ENCODE results near the gene ERC2.

The ERC2 gene

GRCh38 chr3:56060521-56061278 is 407.6 kb downstream of the ERC2 start:
- no peak for DNase-seq (ENCODE audit: low read depth)
- no peak overlapping the region for H3K4me3 ChIP-seq (ENCODE audit: low read length)
- no peak for TF ChIP-seq CTCF (conservative IDR thresholded peaks at IDR 0.05; ENCODE audit: low read length)

DNA sequence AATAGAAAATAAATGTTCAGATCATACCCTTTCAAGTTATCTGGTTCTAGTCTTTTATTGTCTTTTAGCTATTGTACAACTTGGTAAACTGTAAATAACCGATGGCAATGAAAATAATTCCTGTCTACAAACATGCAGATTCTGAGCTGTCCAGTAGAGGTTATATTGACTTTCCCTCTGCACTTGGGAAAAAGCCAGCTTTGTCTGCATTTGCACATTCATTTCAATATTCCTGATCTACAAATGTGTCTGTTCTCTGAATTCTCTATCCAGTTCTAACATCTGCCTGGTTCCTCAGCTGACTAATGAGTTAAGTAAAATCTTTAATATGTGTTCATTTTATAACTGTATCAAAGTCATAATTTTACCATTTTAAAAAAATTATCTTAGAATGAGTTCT is 408.5 kb downstream of the ERC2 start:
- no peak for DNase-seq (ENCODE audit: low read depth)
- no peak overlapping the region for H3K4me3 ChIP-seq (ENCODE audit: low read length)
- TF ChIP-seq CTCF (conservative IDR thresholded peaks at IDR 0.05; ENCODE audit: low read length), result no peak

GRCh38 chr3:56055951-56056350 is 412.3 kb downstream of the ERC2 start:
- no peak overlapping the region for H3K4me3 ChIP-seq (ENCODE audit: low read length)
- no peak for TF ChIP-seq CTCF (conservative IDR thresholded peaks at IDR 0.05; ENCODE audit: low read length)
- DNase-seq (ENCODE audit: low read depth), result no peak

DNA sequence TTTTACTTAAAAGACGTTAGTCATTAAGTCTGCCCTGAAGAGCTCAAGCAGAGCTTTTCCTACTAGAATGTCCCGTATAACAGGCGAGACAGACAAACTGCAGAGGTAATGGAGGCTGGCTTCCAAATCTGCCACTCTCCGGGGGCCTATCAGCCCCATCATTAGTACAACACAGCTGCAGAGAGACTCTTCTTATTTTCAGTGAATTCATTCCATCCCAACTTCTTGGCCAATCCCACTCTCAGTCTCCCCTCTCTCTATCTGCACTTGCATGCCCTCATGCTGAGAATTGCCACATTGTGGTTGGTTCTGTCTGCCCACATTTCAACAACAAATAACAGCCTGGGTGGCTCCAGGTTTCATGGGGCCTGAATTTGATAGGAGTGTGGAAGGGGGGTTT is 412.7 kb downstream of the ERC2 start:
- H3K4me3 ChIP-seq (ENCODE audit: low read length), result no peak overlapping the region
- no peak for DNase-seq (ENCODE audit: low read depth)
- no peak for TF ChIP-seq CTCF (conservative IDR thresholded peaks at IDR 0.05; ENCODE audit: low read length)

GRCh38 chr3:56054844-56055243 is 413.4 kb downstream of the ERC2 start:
- H3K4me3 ChIP-seq (ENCODE audit: low read length), result no peak overlapping the region
- TF ChIP-seq CTCF (conservative IDR thresholded peaks at IDR 0.05; ENCODE audit: low read length), result no peak
- no peak for DNase-seq (ENCODE audit: low read depth)

DNA sequence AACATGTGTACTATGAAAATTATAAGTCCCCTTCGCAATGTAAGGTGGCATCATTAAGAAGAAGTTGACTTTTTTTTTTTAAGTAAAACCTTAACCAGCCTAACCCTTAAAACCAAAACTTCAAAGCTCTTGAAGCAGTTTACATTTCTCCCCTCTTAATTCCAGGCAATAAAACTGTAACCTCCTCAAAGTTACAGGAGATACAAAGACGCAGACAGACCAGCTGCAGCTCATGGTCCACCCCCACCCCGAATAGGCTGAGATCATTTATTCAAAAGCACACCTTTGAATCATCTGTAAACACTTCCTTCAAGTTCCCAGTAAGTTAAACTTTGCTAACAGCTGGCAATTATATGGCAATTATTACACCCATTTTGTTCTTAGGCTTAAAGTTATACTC is 414.5 kb downstream of the ERC2 start:
- no peak overlapping the region for H3K4me3 ChIP-seq (ENCODE audit: low read length)
- no peak for TF ChIP-seq CTCF (conservative IDR thresholded peaks at IDR 0.05; ENCODE audit: low read length)
- DNase-seq (ENCODE audit: low read depth), result no peak

- DNase-seq (ENCODE audit: low read depth), result no peak
- no peak for TF ChIP-seq CTCF (conservative IDR thresholded peaks at IDR 0.05; ENCODE audit: low read length)
- no peak overlapping the region for H3K4me3 ChIP-seq (ENCODE audit: low read length)
These were observed 416.1 kb downstream of the ERC2 start for GRCh38 chr3:56052188-56052587.
